ENCODE measurements around the gene HINFP. TPM values are rescaled to one million over a fixed set of nuclear protein-coding genes. Genes with fewer than 3 reads are reported as not detected.
"Not testable (repeated sequence)": the region's sequence is repeated elsewhere in the genome, so short reads cannot be mapped to it uniquely, and the experiment has no call there.

HINFP gene
- total RNA-seq, 4 donors from 2014 or later: 24.0 to 37.7 (median 33.2) TPM

DNA sequence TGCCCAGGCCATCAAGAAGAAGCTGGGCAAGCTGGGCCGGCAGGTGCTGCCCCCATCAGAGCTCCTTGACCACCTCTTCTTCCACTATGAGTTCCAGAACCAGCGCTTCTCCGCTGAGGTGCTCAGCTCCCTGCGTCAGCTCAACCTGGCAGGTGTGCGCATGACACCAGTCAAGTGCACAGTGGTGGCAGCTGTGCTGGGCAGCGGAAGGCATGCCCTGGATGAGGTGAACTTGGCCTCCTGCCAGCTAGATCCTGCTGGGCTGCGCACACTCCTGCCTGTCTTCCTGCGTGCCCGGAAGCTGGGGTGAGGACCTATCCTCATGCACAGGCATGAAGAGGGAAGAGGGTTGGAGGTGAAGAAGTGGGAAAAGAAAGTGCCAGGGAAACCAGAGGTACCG lies 58.6 kb downstream of the HINFP start:
- no peak for DNase-seq
- H3K36me3 ChIP-seq: peaks cover 5 to 13% of the 10 kb centered on the region in 2 donors

DNA sequence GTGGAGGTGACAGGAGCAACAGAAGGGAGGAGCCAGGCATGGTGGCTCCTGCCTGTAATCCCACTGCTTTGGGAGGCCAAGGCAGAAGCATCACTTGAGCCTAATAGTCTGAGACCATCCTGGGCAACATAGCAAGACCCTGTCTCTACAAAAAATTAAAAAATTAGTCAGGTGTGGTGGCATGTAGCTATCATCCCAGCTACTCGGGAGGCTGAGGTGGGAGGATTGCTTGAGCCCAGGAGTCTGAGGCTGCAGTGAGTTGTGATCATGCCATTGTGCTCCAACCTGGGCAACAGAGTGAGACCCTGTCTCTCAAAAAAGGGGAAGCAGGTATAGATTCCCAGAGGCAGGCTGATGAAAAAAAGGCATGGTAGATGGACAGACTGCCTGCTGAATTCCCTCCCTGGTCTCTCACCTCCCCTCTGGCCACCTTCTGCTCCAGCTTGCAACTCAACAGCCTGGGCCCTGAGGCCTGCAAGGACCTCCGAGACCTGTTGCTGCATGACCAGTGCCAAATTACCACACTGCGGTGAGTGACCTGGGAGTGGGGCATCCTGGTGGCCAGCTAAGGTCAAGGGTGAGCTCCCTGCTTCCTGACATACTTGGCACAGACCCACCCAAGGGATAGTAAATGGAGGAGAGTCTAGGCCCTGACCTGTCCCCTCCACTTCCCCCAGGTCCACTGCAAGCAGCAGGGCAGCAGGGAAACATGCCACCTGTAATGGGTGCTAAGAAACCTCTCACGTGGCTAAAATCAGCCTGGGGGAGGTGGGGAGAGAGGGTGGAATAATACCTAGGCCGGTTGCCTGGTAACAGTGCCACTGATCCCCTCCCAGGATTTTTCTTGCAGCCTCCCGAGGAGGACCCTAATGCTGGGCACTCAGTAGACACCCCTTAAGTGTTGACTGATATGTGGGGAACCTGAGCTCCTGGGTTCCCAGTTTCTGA lies 59.6 kb downstream of the HINFP start:
- H3K27me3 ChIP-seq: no peaks in the 10 kb centered on the region
- H3K36me3 ChIP-seq: peaks cover 5 to 13% of the 10 kb centered on the region in 2 donors
- intact Hi-C loops (cut with DNase I): no loop called here
- TF ChIP-seq, protein P1, sequence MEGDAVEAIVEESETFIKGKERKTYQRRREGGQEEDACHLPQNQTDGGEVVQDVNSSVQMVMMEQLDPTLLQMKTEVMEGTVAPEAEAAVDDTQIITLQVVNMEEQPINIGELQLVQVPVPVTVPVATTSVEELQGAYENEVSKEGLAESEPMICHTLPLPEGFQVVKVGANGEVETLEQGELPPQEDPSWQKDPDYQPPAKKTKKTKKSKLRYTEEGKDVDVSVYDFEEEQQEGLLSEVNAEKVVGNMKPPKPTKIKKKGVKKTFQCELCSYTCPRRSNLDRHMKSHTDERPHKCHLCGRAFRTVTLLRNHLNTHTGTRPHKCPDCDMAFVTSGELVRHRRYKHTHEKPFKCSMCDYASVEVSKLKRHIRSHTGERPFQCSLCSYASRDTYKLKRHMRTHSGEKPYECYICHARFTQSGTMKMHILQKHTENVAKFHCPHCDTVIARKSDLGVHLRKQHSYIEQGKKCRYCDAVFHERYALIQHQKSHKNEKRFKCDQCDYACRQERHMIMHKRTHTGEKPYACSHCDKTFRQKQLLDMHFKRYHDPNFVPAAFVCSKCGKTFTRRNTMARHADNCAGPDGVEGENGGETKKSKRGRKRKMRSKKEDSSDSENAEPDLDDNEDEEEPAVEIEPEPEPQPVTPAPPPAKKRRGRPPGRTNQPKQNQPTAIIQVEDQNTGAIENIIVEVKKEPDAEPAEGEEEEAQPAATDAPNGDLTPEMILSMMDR (IDR thresholded peaks at IDR 0.05): no peak
- no peak for TF ChIP-seq POLR2A (IDR thresholded peaks at IDR 0.05)
- no peak overlapping the region for H3K27ac ChIP-seq
- 82 to 87% methylated on average over 6 of the region's 6 CpGs for WGBS, 2 donors
- H3K4me1 ChIP-seq: peaks cover 0 to 7% of the 10 kb centered on the region in 2 donors
- H3K4me3 ChIP-seq (replicated peaks in 1 of 3): no peak overlapping the region
- DNase-seq: no peak
- no peaks in the 10 kb centered on the region for H3K9me3 ChIP-seq

More for the DNA sequence above, 58.6 kb downstream of the HINFP start:
- TF ChIP-seq, protein P1 (IDR thresholded peaks at IDR 0.05): no peak
- TF ChIP-seq POLR2A (IDR thresholded peaks at IDR 0.05): no peak
- intact Hi-C loops (cut with DNase I): no loop called here
- no peak overlapping the region for H3K4me3 ChIP-seq (replicated peaks in 1 of 3)
- H3K27me3 ChIP-seq: no peaks in the 10 kb centered on the region
- no peaks in the 10 kb centered on the region for H3K4me1 ChIP-seq
- H3K27ac ChIP-seq: no peak overlapping the region
- 77 to 85% methylated on average over 7 to 10 of the region's 10 CpGs for WGBS, 2 donors
- H3K9me3 ChIP-seq: no peaks in the 10 kb centered on the region

GRCh38 chr11:119181677-119182412 lies 60.5 kb downstream of the HINFP start:
- H3K9me3 ChIP-seq: no peaks in the 10 kb centered on the region
- no peaks in the 10 kb centered on the region for H3K27me3 ChIP-seq
- intact Hi-C loops (cut with DNase I): no loop called here
- TF ChIP-seq, protein P1 (IDR thresholded peaks at IDR 0.05): no peak
- no peak for TF ChIP-seq POLR2A (IDR thresholded peaks at IDR 0.05)
- H3K4me1 ChIP-seq: peaks cover 0 to 9% of the 10 kb centered on the region in 2 donors
- H3K4me3 ChIP-seq (replicated peaks in 1 of 3): no peak overlapping the region
- no peak overlapping the region for H3K27ac ChIP-seq
- 90 to 96% methylated on average over 6 to 12 of the region's 17 CpGs for WGBS, 2 donors
- peaks cover 5 to 13% of the 10 kb centered on the region in 2 donors for H3K36me3 ChIP-seq
- no peak for DNase-seq

DNA sequence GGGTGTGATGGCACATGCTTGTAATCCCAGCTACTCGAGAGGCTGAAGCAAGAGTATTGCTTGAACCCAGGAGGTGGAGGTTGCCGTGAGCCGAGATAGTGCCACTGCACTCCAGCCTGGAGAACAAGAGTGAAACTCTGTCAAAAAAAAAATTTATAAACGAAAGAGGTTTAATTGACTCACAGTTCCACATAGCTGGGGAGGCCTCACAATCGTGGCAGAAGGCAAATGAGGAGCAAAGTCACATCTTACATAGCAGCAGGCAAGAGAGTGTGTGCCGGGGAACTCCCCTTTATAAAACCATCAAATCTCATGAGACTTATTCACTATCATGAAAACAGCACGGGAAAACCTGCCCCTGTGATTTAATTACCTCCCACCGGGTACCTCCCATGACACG lies 63.0 kb downstream of the HINFP start:
- H3K9me3 ChIP-seq; intact Hi-C loops (cut with DNase I); H3K27ac ChIP-seq; H3K4me3 ChIP-seq (replicated peaks in 1 of 3); DNase-seq; H3K4me1 ChIP-seq; H3K27me3 ChIP-seq: not testable (repeated sequence)
- peaks cover 0 to 10% of the 10 kb centered on the region in 2 donors for H3K36me3 ChIP-seq
- WGBS, 2 donors: 87% methylated on average over 9 of the region's 9 CpGs

Other genes with a start within 250 kb of the HINFP start
- gene CXCR5, start 237.7 kb upstream of the HINFP start, total RNA-seq: not detected
- gene BCL9L, start 195.7 kb upstream of the HINFP start, total RNA-seq: 10 to 100 TPM; 13.2 to 26.2 (median 19.4) TPM
- gene UPK2, start 165.3 kb upstream of the HINFP start, total RNA-seq: not detected
- gene FOXR1, start 149.8 kb upstream of the HINFP start, total RNA-seq: not detected
- 100 to 1,000 TPM in 1 of 4 donors, 10 to 100 TPM in 3; 45.2 to 128 (median 56.4) TPM for gene CENATAC, start 123.4 kb upstream of the HINFP start, total RNA-seq
- gene RPS25, start 103.2 kb upstream of the HINFP start, total RNA-seq: 1,000 to 10,000 TPM in 3 of 4 donors, 100 to 1,000 TPM in 1; 852 to 1,992 (median 1,622) TPM
- 10 to 100 TPM; 42.1 to 70.0 (median 53.2) TPM for gene TRAPPC4, start 102.8 kb upstream of the HINFP start, total RNA-seq
- 10 to 100 TPM; 12.4 to 30.2 (median 16.5) TPM for gene SLC37A4, start 90.7 kb upstream of the HINFP start, total RNA-seq
- 100 to 1,000 TPM; 145 to 369 (median 320) TPM for gene HYOU1, start 64.4 kb upstream of the HINFP start, total RNA-seq
- gene VPS11, start 53.8 kb upstream of the HINFP start, total RNA-seq: 10 to 100 TPM; 40.3 to 64.4 (median 47.4) TPM
- 10 to 100 TPM; 10.7 to 24.3 (median 19.7) TPM for gene HMBS, start 36.7 kb upstream of the HINFP start, total RNA-seq
- gene DPAGT1, start 19.7 kb upstream of the HINFP start, total RNA-seq: 10 to 100 TPM; 29.8 to 42.8 (median 38.7) TPM
- gene C2CD2L, start 14.2 kb upstream of the HINFP start, total RNA-seq: 1 to 10 TPM; 6.7 to 8.9 (median 7.9) TPM
- 1 to 10 TPM in 2 of 4 donors, under 1 TPM in 2; 0.13 to 1.6 (median 0.82) TPM for gene ABCG4, start 27.5 kb downstream of the HINFP start, total RNA-seq
- 10 to 100 TPM; 13.3 to 33.1 (median 19.5) TPM for gene NLRX1, start 47.1 kb downstream of the HINFP start, total RNA-seq
- not detected for gene NHERF4, start 63.9 kb downstream of the HINFP start, total RNA-seq
- gene CBL, start 84.8 kb downstream of the HINFP start, total RNA-seq: 10 to 100 TPM in 3 of 4 donors, 1 to 10 TPM in 1; 9.4 to 14.5 (median 13.9) TPM
- 100 to 1,000 TPM in 1 of 4 donors, 10 to 100 TPM in 3; 17.6 to 243 (median 61.8) TPM for gene MCAM, start 195.6 kb downstream of the HINFP start, total RNA-seq
- 10 to 100 TPM; 10.1 to 18.9 (median 14.1) TPM for gene RNF26, start 212.9 kb downstream of the HINFP start, total RNA-seq
- gene C1QTNF5, start 219.3 kb downstream of the HINFP start, total RNA-seq: 10 to 100 TPM; 13.0 to 46.4 (median 27.8) TPM
- gene MFRP, start 225.1 kb downstream of the HINFP start, total RNA-seq: not detected

All from thyroid gland (tissue), 4 donors.